Body of pancreas (tissue), 4 donors: ENCODE results near the gene HEY2. TPM values are rescaled to one million over a fixed set of nuclear protein-coding genes. Genes with fewer than 3 reads are reported as not detected.
"Not testable (repeated sequence)": the region's sequence is repeated elsewhere in the genome, so short reads cannot be mapped to it uniquely, and the experiment has no call there.

Experiments used
- ATAC-seq: fragments of 150-250 bp; one replicate; pipeline ENCODE4 v1.9.1; 2016
- DNase-seq, 4 donors: peaks; one replicate each; pipeline ENCODE4 v3.0.0-alpha.2; 2019
- H3K27ac ChIP-seq, 4 donors: fragments of 200-600 bp; sonication (generic); 1 replicate in 3 of 4; 2 replicates in 1 of 4; pipeline versions ENCODE4 v1.5.1 to v1.6.1; 2016 to 2019; ENCODE audit warnings: mild to moderate bottlenecking in 1 of 4, mixed read lengths in 1 of 4, moderate library complexity in 1 of 4
- H3K27me3 ChIP-seq, 2 donors: fragments of 200-600 bp; sonication (generic); one replicate each; pipeline ENCODE4 v1.6.0; 2016; ENCODE audit warnings: mild to moderate bottlenecking in 1 of 2
- H3K36me3 ChIP-seq, 2 donors: fragments of 200-600 bp; sonication (generic); replicated peaks in 1 of 2; 2 replicates each; pipeline ENCODE4 v1.5.1; 2016; ENCODE audit warnings: low read depth in 2 of 2; ENCODE audit not compliant: insufficient read depth in 1 of 2
- H3K4me1 ChIP-seq: fragments of 200-600 bp; sonication (generic); one replicate; pipeline ENCODE4 v1.6.0; 2016
- H3K4me3 ChIP-seq, 2 donors: fragments of 200-600 bp; sonication (generic); 1 replicate in 1 of 2; 2 replicates in 1 of 2; pipeline ENCODE4 v1.5.1; 2016 to 2019
- H3K9me3 ChIP-seq, 3 donors: fragments of 200-600 bp; sonication (generic); 1 replicate in 2 of 3; 2 replicates in 1 of 3; pipeline ENCODE4 v1.5.1; 2016
- POLR2A ChIP-seq, 3 donors: fragments of 450-650 bp; IDR thresholded peaks; one replicate each; pipeline ENCODE4 v1.6.1; 2016; ENCODE audit warnings: antibody characterized with exemption in 3 of 3, mild to moderate bottlenecking in 2 of 3
- WGBS, 2 donors: methylation state at CpG; one replicate each; pipeline ENCODE4 v1.1.5; 2017; 5-methylcytosine and 5-hydroxymethylcytosine counted together
- intact Hi-C: fragments of 100-400 bp; cut with DNase I; formaldehyde crosslinking; loops from one replicate; pipeline ENCODE4 v1.15.1; 2023
- total RNA-seq, 2 donors: library from RNA; depleted of rRNA; stranded (reverse); fragments of >200 nt; gene quantifications; one replicate each; pipeline ENCODE4 v1.1.0, GENCODE V29; 2016
- TF ChIP-seq, protein P1 (sequence below), 7 experiments: fragments of 450-650 bp in 4 of 7; fragments of 200-600 bp in 3 of 7; sonication (generic) in 3 of 7; IDR thresholded peaks; one replicate each; pipeline ENCODE4 v1.5.1; 2016 to 2019; ENCODE audit warnings: antibody characterized with exemption in 7 of 7

Gene HEY2
- total RNA-seq, 2 donors from 2014 or later = 2.6 to 7.3 TPM

DNA sequence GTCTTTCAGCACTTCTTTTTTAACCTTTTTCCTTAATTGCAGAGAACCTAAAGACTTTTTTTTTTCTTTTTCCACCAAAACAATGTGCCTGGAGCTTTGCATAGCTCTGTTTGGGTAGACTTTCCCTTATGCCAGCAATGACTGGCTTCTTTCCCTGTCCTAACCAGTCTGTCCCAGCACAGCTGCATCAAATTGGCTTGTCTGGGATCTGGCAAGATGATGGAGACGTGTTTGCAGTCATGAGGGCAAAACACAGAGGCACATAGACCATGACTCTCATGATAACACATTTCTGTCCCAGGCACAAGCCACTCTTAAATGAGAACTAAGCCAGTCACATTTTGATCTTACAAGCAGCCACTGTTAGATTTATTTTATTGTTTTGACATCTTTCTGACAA, 16.5 kb downstream of the HEY2 start:
- 75 to 79% methylated on average over 1 of the region's 1 CpG for WGBS, 2 donors
- Histone ChIP-seq H3K9me3 (no peaks in the 10 kb centered on the region), H3K27ac (no peak overlapping the region), H3K36me3 (no peaks in the 10 kb centered on the region), H3K27me3 (no peaks in the 10 kb centered on the region), H3K4me1 (no peaks in the 10 kb centered on the region), H3K4me3 (no peak overlapping the region)
- ATAC-seq = no peak
- TF ChIP-seq, protein P1, sequence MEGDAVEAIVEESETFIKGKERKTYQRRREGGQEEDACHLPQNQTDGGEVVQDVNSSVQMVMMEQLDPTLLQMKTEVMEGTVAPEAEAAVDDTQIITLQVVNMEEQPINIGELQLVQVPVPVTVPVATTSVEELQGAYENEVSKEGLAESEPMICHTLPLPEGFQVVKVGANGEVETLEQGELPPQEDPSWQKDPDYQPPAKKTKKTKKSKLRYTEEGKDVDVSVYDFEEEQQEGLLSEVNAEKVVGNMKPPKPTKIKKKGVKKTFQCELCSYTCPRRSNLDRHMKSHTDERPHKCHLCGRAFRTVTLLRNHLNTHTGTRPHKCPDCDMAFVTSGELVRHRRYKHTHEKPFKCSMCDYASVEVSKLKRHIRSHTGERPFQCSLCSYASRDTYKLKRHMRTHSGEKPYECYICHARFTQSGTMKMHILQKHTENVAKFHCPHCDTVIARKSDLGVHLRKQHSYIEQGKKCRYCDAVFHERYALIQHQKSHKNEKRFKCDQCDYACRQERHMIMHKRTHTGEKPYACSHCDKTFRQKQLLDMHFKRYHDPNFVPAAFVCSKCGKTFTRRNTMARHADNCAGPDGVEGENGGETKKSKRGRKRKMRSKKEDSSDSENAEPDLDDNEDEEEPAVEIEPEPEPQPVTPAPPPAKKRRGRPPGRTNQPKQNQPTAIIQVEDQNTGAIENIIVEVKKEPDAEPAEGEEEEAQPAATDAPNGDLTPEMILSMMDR (IDR thresholded peaks at IDR 0.05) = no peak
- TF ChIP-seq POLR2A (IDR thresholded peaks at IDR 0.05) = no peak
- DNase-seq = no peak
- intact Hi-C loops = loop anchor here (5.0 kb wide), 1 partner anchor 454 kb away; no protein-coding TSS in a partner anchor

DNA sequence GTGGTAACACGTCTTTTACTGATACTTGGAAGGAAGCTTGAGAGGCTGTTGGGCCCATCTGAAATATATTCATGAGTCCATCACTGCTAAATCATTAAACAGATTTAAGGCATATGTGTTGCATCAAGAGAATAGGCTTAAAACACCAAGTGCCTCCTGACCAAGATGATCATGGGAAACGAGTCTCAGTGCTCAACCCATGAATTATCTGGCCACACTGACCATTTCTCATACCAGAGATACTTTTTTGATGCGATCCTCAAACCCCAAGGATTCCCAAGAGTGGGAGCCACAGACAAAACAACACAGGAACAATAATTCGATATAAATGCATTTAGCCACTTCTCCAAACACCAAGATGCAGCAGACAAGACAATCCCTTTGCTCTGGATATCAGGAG, 17.2 kb downstream of the HEY2 start:
- no peak for ATAC-seq
- intact Hi-C loops = loop anchor here (5.0 kb wide), 1 partner anchor 454 kb away; no protein-coding TSS in a partner anchor
- Histone ChIP-seq H3K9me3 (no peaks in the 10 kb centered on the region), H3K27ac (no peak overlapping the region), H3K27me3 (no peaks in the 10 kb centered on the region), H3K36me3 (no peaks in the 10 kb centered on the region), H3K4me3 (no peak overlapping the region), H3K4me1 (no peaks in the 10 kb centered on the region)
- no peak for DNase-seq
- TF ChIP-seq, protein P1 (IDR thresholded peaks at IDR 0.05) = no peak
- TF ChIP-seq POLR2A (IDR thresholded peaks at IDR 0.05) = no peak
- WGBS, 2 donors = 74% methylated on average over 4 of the region's 4 CpGs

DNA sequence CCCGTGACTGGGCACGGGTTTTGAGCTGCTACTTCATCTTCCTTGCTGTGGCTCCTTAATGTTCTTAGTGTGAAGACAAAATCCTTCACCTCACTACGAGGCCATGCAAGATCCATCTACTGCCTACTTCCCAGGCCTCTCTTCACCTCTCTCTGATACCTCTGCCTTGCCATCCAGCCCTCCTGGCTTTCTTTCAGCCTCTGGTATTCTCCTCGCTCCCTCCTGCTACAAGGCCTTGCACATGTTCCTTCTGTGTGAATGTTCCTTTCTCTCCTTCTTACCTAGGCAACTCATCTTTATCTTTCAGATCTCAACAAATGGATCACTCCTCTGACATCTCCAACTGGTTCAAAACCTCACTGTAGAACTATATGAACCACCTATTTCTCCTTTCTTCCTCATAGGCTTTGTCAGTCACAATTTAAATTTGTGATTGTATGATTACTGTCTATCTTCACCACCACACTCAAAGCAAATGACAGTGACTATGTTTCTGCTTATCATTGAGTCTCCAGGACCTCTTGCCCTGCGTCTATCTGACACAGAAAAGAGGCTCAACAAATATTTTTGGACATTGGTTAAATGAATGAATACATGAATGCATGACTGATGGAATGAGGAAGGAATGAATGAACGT, 19.8 kb downstream of the HEY2 start:
- H3K27ac ChIP-seq = no peak overlapping the region
- no peaks in the 10 kb centered on the region for H3K27me3 ChIP-seq
- DNase-seq (no peak), ATAC-seq (no peak)
- no peaks in the 10 kb centered on the region for H3K4me1 ChIP-seq
- no peak overlapping the region for H3K4me3 ChIP-seq
- no peaks in the 10 kb centered on the region for H3K9me3 ChIP-seq
- intact Hi-C loops = loop anchor here (5.0 kb wide), 1 partner anchor 457 kb away; no protein-coding TSS in a partner anchor
- no peaks in the 10 kb centered on the region for H3K36me3 ChIP-seq
- 48 to 60% methylated on average over 6 of the region's 6 CpGs for WGBS, 2 donors
- TF ChIP-seq, protein P1 (IDR thresholded peaks at IDR 0.05) = no peak
- no peak for TF ChIP-seq POLR2A (IDR thresholded peaks at IDR 0.05)

GRCh38 chr6:125773387-125774341, 24.2 kb downstream of the HEY2 start:
- DNase-seq (no peak), ATAC-seq (no peak)
- intact Hi-C loops = no loop called here
- Histone ChIP-seq H3K27ac (no peak overlapping the region), H3K36me3 (no peaks in the 10 kb centered on the region), H3K27me3 (no peaks in the 10 kb centered on the region), H3K4me1 (no peaks in the 10 kb centered on the region), H3K9me3 (no peaks in the 10 kb centered on the region), H3K4me3 (no peak overlapping the region)
- TF ChIP-seq, protein P1 (IDR thresholded peaks at IDR 0.05) = no peak
- TF ChIP-seq POLR2A (IDR thresholded peaks at IDR 0.05) = no peak
- WGBS, 2 donors = 65 to 80% methylated on average over 4 of the region's 4 CpGs

DNA sequence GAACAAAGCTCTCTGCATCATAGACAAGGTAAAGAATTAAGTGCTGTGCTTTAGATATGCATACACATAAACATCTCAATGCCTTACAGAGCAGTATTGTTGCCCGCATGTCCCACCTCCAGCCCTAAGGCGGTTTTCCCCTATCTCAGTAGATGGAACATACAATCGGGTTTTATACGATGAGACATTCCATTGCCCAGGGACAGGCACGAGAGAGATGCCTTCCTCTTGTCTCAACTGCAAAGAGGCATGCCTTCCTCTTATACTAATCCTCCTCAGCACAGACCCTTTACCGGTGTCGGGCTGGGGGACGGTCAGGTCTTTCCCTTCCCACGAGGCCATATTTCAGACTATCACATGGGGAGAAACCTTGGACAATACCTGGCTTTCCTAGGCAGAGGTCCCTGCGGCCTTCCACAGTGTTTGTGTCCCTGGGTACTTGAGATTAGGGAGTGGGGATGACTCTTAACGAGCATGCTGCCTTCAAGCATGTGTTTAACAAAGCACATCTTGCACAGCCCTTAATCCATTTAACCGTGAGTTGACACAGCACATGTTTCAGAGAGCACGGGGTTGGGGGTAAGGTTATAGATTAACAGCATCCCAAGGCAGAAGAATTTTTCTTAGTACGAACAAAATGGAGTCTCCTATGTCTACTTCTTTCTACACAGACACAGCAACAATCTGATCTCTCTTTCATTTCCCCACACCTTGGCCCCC, 26.8 kb downstream of the HEY2 start:
- DNase-seq, H3K9me3 ChIP-seq, H3K36me3 ChIP-seq, ATAC-seq, H3K4me3 ChIP-seq, H3K27ac ChIP-seq, H3K27me3 ChIP-seq, intact Hi-C loops, H3K4me1 ChIP-seq: not testable (repeated sequence)
- WGBS, 2 donors = 59 to 61% methylated on average over 13 to 14 of the region's 14 CpGs
